OCI-LY3 (cell line): ENCODE measurements around the gene SHMT2.

Source experiments
- H2AFZ ChIP-seq: fragments of 200-600, 300-600 bp; shearing (Covaris generic); 2 replicates; pipeline ENCODE4 v1.6.0; 2014; ENCODE audit warnings: antibody characterized with exemption, low read depth, low read length
- H3K27ac ChIP-seq: fragments of 200-600, 300-600 bp; sonication (generic); 2 replicates; pipeline ENCODE4 v1.5.1; 2014; ENCODE audit warnings: mild to moderate bottlenecking, low read length, moderate library complexity, mixed read lengths
- H3K27me3 ChIP-seq: fragments of 200-600, 300-600 bp; sonication (generic); 2 replicates; pipeline ENCODE4 v1.6.1; 2014; ENCODE audit warnings: low read depth, low read length, mixed read lengths
- H3K36me3 ChIP-seq: fragments of 200-600, 300-600 bp; sonication (generic); replicated peaks from 2 replicates; pipeline ENCODE3; 2014; ENCODE audit warnings: low read depth, low read length, mixed read lengths
- H3K4me1 ChIP-seq: fragments of 300-600, 200-600 bp; sonication (generic); 2 replicates; pipeline ENCODE4 v1.6.1; 2014; ENCODE audit warnings: low read length, mixed read lengths
- H3K4me2 ChIP-seq: fragments of 200-600, 300-600 bp; sonication (generic); 2 replicates; pipeline ENCODE4 v1.6.1; 2014; ENCODE audit warnings: low read length, mixed read lengths
- H3K4me3 ChIP-seq: fragments of 300-600, 200-600 bp; sonication (generic); 2 replicates; pipeline ENCODE4 v1.5.1; 2014; ENCODE audit warnings: antibody characterized with exemption, mild to moderate bottlenecking, low read length, moderate library complexity
- H3K79me2 ChIP-seq: fragments of 300-600, 200-600 bp; shearing (Covaris generic); 2 replicates; pipeline ENCODE4 v1.6.1; 2014; ENCODE audit warnings: mild to moderate bottlenecking, low read length, mixed read lengths
- H3K9ac ChIP-seq: fragments of 300-600, 200-600 bp; shearing (Covaris generic); 2 replicates; pipeline ENCODE4 v1.6.0; 2014; ENCODE audit warnings: mild to moderate bottlenecking, low read length, moderate library complexity
- H3K9me3 ChIP-seq: fragments of 200-600, 300-600 bp; shearing (Covaris generic); 2 replicates; pipeline ENCODE4 v1.6.1; 2014; ENCODE audit warnings: low read length, mixed read lengths; ENCODE audit not compliant: insufficient read depth
- H4K20me1 ChIP-seq: fragments of 200-600, 300-600 bp; sonication (generic); 2 replicates; pipeline ENCODE4 v1.6.1; 2016; ENCODE audit warnings: low read length, mixed read lengths; ENCODE audit not compliant: insufficient read depth
- EZH2phosphoT487 ChIP-seq: fragments of 200-600 bp; shearing (Covaris generic); IDR thresholded peaks from 2 replicates; pipeline ENCODE4 v1.6.1; 2018; ENCODE audit warnings: antibody characterized with exemption, mixed run types, low read depth
- TF ChIP-seq, protein P1 (sequence below): fragments of 200-600, 300-600 bp; sonication (generic); IDR thresholded peaks from 2 replicates; pipeline ENCODE4 v1.5.1; 2014; ENCODE audit warnings: antibody characterized with exemption, low read length, low read depth

The SHMT2 gene

DNA sequence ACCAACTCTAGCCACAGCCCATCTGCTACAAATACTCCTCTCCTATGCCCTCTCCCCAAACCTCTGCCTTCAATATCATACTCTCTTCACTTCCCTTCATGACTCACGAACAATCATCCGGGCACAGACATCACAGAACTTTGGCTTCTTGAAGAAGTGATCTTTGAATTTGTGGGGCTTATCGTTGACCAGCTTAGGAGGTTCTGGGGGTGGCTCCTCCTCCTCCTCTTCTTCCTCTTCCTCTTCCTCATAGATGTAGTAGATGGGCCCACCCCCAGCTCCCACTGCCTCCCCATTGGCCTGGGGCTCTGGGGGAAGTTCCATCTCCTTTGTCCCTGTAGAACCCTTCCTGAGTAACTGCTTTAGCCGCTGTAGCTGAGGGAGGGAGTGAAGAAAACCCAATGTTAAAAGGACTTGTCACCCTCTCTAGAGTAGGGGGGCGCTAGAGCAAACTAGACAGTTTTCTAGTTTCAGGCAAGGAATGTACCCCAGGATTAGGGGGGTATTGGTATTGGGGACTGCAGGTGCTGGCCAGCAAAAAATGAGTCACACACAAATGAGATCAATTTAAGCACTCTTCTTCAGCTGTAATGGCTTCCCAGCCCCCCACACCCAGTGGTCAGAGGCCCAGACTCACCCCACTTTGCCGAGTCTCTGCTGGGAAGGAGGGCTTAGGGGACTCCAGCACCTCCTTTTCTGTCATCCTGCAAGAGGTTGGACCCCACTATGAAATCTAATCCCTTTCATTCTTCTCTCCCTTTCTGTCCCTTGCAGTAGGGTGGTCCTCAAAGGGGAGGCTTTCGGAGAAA, 19.6 kb downstream of the SHMT2 start:
- Histone ChIP-seq H3K36me3 (no peaks in the 10 kb centered on the region), H4K20me1 (no peaks in the 10 kb centered on the region), H3K4me3 (peak overlapping the region; percentile 80), H3K9me3 (no peaks in the 10 kb centered on the region), H3K27ac (no peak overlapping the region), H3K4me2 (peak overlapping the region; percentile 69), H3K79me2 (no peaks in the 10 kb centered on the region), H3K27me3 (no peaks in the 10 kb centered on the region), H3K4me1 (peaks cover 12% of the 10 kb centered on the region), H3K9ac (peak overlapping the region; percentile 57), H2AFZ (peak overlapping the region; percentile 68; the same call in 1 of the 2 replicates)
- no peak for TF ChIP-seq EZH2phosphoT487
- TF ChIP-seq, protein P1, sequence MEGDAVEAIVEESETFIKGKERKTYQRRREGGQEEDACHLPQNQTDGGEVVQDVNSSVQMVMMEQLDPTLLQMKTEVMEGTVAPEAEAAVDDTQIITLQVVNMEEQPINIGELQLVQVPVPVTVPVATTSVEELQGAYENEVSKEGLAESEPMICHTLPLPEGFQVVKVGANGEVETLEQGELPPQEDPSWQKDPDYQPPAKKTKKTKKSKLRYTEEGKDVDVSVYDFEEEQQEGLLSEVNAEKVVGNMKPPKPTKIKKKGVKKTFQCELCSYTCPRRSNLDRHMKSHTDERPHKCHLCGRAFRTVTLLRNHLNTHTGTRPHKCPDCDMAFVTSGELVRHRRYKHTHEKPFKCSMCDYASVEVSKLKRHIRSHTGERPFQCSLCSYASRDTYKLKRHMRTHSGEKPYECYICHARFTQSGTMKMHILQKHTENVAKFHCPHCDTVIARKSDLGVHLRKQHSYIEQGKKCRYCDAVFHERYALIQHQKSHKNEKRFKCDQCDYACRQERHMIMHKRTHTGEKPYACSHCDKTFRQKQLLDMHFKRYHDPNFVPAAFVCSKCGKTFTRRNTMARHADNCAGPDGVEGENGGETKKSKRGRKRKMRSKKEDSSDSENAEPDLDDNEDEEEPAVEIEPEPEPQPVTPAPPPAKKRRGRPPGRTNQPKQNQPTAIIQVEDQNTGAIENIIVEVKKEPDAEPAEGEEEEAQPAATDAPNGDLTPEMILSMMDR, result peak; percentile 30

DNA sequence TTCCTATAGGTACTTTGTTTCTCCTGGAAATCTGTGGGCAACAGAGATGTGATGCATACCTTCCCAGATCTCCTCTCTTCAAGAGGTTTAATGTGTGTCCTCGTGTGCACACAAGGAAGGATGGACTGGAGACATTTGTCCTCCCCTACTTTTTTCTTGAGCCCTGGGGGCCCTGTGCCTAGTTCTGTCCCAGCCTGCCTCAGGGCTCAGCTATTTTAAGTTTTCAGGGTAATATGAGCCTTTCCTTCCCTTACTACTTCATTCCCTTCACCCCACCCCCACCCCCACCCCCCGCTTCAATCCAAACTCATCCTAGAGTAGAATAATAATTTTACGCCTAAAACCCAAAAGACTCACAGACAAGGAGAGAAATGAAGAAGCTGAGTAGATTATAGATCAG, 21.0 kb downstream of the SHMT2 start:
- TF ChIP-seq EZH2phosphoT487, result no peak
- TF ChIP-seq, protein P1, result no peak
- Histone ChIP-seq H3K9me3 (no peaks in the 10 kb centered on the region), H4K20me1 (no peaks in the 10 kb centered on the region), H3K79me2 (no peaks in the 10 kb centered on the region), H3K4me3 (no peak overlapping the region), H2AFZ (no peak overlapping the region), H3K4me1 (peaks cover 12% of the 10 kb centered on the region), H3K4me2 (no peak overlapping the region), H3K9ac (no peak overlapping the region), H3K36me3 (peaks cover 2% of the 10 kb centered on the region), H3K27me3 (no peaks in the 10 kb centered on the region), H3K27ac (no peak overlapping the region)

DNA sequence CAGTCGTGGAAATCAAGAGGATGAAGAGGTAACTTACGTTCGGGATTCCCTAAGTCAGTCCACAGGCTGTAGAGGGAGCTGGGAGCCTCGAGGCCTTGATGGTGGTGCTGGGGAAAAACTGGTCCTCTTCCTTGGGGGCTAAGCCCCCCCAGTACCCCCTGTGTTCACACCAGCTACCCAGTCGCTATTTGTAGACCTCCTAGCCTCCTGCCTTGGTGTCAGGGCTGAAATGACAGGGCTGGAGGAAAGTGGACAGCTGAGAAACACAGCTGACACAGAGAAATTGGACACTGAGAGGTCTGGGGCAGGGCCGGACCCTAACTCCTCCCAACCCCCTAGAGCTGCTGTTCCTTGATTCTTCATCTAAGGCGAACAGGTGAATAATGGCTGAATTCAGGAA, 21.4 kb downstream of the SHMT2 start, which contains the start of gene STAC3:
TSS of gene STAC3 (minus strand) at position 232 of the 400 bp plus-strand sequence. CDS start 1,551 bp downstream, outside the sequence.
- TF ChIP-seq, protein P1, result no peak
- no peak for TF ChIP-seq EZH2phosphoT487
- Histone ChIP-seq H3K27ac (no peak within 1 kb of the TSS), H3K79me2 (no peaks in the 10 kb centered on the region), H4K20me1 (no peaks in the 10 kb centered on the region), H2AFZ (no peak within 1 kb of the TSS), H3K4me2 (no peak within 1 kb of the TSS), H3K4me1 (peaks cover 12% of the 10 kb centered on the region), H3K36me3 (peaks cover 4% of the 10 kb centered on the region), H3K9me3 (no peaks in the 10 kb centered on the region), H3K4me3 (no peak within 1 kb of the TSS), H3K9ac (no peak within 1 kb of the TSS), H3K27me3 (no peaks in the 10 kb centered on the region)

DNA sequence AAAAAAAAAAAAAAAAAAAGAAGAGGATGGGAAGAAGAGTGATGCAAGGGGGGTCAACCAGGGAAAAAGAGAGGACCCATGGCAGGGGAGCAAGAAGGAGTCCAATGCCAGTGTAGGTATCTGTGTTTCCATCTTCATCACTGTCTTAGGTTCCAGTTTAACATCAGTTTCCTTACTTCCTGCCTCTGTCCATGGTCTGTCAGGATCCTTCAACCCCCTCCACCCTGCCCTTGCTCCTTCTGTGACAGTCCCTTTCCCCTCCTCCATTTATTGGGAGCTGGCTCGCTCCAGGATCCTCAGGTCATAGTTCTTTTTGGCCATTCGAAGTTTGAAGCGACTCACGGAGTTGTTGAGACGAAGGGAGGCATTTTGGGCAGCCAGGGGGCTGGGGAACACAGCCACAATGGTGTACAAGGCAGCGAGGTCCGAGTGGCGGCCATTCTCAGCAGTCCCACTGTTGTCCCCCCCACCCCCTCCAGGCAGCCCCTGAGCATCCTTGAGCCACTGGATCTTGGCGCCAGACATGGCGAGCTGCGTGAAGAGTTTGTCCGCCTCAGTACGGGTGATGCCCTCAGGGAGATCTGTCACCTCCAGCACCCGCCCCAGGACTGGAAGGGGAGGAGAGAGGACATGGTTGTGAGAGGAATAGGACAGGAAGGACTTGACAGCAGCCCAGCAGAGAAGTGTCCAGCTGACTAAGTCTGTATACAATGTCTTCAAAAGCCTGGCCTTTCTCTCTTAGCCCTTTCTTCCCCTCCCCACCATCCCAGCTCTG, 25.2 kb downstream of the SHMT2 start:
- TF ChIP-seq EZH2phosphoT487, result no peak
- TF ChIP-seq, protein P1, result no peak
- Histone ChIP-seq H3K4me1 (no peaks in the 10 kb centered on the region), H3K27me3 (no peaks in the 10 kb centered on the region), H3K36me3 (peaks cover 15% of the 10 kb centered on the region), H3K9ac (no peak overlapping the region), H4K20me1 (no peaks in the 10 kb centered on the region), H2AFZ (no peak overlapping the region), H3K9me3 (no peaks in the 10 kb centered on the region), H3K4me3 (no peak overlapping the region), H3K79me2 (no peaks in the 10 kb centered on the region), H3K27ac (no peak overlapping the region), H3K4me2 (no peak overlapping the region)
